Ascending aorta (tissue), 2 donors: ENCODE results near the gene HMG20A. TPM values are rescaled to one million over a fixed set of nuclear protein-coding genes. Genes with fewer than 3 reads are reported as not detected.
A peak's percentile ranks its signal among the peaks of the same experiment; 100 is the strongest.

ENCODE experiments used
- DNase-seq, 2 donors: peaks; one replicate each; pipeline ENCODE4 v3.0.0-alpha.2; 2019; ENCODE audit warnings: low spot score in 2 of 2
- H3K27ac ChIP-seq, 2 donors: fragments of 200-600 bp; sonication (generic); one replicate each; pipeline ENCODE4 v1.5.1; 2016 to 2017; ENCODE audit warnings: mild to moderate bottlenecking in 1 of 2
- H3K27me3 ChIP-seq: fragments of 200-600 bp; sonication (generic); one replicate; pipeline ENCODE4 v1.5.1; 2017
- H3K36me3 ChIP-seq, 2 donors: fragments of 200-600 bp; sonication (generic); one replicate each; pipeline ENCODE4 v1.5.1; 2016
- H3K4me1 ChIP-seq, 2 donors: fragments of 200-600 bp; sonication (generic); one replicate each; pipeline ENCODE4 v1.5.1; 2016 to 2017; ENCODE audit warnings: mild to moderate bottlenecking in 1 of 2
- H3K4me3 ChIP-seq, 2 donors: fragments of 200-600 bp; sonication (generic); one replicate each; pipeline ENCODE4 v1.5.1; 2016 to 2017; ENCODE audit warnings: mild to moderate bottlenecking in 1 of 2
- H3K9me3 ChIP-seq, 2 donors: fragments of 200-600 bp; sonication (generic); one replicate each; pipeline ENCODE4 v1.5.1; 2016
- intact Hi-C: fragments of 100-400 bp; cut with DNase I; formaldehyde crosslinking; loops from one replicate; pipeline ENCODE4 v1.15.1; 2023
- total RNA-seq: library from RNA; depleted of rRNA; stranded (reverse); fragments of >200 nt; gene quantifications from one replicate; pipeline ENCODE4 v1.1.0, GENCODE V29; 2016
- TF ChIP-seq, protein P1 (sequence below), 3 experiments: fragments of 200-600 bp in 2 of 3; fragments of 450-650 bp in 1 of 3; sonication (generic) in 2 of 3; IDR thresholded peaks; one replicate each; pipeline ENCODE4 v1.5.1; 2016 to 2019; ENCODE audit warnings: antibody characterized with exemption in 3 of 3, mild to moderate bottlenecking in 1 of 3, moderate library complexity in 1 of 3

The HMG20A gene
- total RNA-seq, 1 donor from 2014 or later, result 17.7 TPM

DNA sequence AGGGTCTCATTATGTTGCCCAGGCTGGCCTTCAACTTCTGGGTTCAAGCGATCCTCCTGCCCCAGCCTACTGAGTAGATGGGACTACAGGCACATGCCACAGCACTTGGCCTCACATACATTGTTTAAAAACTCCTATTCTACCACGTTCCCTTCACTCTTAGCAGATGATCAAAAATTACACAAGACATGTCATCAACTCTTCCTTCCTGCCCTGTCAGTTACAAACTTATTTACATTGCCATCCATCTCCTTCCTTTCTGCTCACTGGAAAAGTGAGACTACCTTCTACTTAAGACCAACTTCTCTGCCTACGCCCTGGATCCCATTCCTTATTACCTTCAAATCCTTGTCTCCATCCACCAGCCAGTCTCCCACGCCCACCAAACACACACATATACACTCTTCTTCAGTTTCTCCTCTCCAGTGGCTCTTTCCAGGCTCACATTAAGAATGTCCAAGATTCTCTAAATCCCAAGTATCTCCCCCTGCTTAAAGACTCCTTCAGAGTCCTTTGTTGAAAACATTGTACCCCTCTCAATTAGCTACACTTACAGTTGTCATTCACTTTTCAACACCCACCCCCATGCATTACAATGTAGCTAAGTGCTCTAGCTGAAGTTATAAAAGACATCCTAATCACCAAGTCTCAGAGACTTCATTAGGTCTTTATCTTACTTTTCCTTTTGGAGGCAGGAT, 5.1 kb upstream of the HMG20A start:
- peaks cover 0 to 15% of the 10 kb centered on the region in 2 donors for H3K4me1 ChIP-seq
- H3K27me3 ChIP-seq, result no peaks in the 10 kb centered on the region
- DNase-seq, result no peak
- H3K9me3 ChIP-seq, result no peaks in the 10 kb centered on the region
- no peak overlapping the region for H3K4me3 ChIP-seq
- no peaks in the 10 kb centered on the region for H3K36me3 ChIP-seq
- intact Hi-C loops, result loop anchor here (10.0 kb wide), 1 partner anchor 659 kb away; the partner anchor contains the start of gene TBC1D2B
- TF ChIP-seq, protein P1, sequence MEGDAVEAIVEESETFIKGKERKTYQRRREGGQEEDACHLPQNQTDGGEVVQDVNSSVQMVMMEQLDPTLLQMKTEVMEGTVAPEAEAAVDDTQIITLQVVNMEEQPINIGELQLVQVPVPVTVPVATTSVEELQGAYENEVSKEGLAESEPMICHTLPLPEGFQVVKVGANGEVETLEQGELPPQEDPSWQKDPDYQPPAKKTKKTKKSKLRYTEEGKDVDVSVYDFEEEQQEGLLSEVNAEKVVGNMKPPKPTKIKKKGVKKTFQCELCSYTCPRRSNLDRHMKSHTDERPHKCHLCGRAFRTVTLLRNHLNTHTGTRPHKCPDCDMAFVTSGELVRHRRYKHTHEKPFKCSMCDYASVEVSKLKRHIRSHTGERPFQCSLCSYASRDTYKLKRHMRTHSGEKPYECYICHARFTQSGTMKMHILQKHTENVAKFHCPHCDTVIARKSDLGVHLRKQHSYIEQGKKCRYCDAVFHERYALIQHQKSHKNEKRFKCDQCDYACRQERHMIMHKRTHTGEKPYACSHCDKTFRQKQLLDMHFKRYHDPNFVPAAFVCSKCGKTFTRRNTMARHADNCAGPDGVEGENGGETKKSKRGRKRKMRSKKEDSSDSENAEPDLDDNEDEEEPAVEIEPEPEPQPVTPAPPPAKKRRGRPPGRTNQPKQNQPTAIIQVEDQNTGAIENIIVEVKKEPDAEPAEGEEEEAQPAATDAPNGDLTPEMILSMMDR (IDR thresholded peaks at IDR 0.05), result no peak
- no peak overlapping the region for H3K27ac ChIP-seq

DNA sequence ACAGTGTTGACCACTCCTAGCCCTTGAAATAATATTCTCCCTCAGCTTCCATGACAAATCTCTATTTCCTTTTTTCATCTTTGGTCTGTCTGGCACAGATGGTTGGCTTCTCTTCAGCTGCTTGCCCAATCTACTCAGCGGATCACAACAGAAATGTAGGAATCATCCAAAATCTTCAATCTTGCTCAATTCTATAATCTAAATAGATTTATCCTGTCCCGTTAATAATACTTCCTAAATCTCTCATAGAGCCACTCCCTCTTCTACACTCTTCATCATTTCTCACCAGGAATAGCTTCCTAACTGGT, 4.6 kb upstream of the HMG20A start:
- Histone ChIP-seq H3K36me3 (no peaks in the 10 kb centered on the region), H3K4me3 (no peak overlapping the region), H3K9me3 (no peaks in the 10 kb centered on the region), H3K27me3 (no peaks in the 10 kb centered on the region), H3K4me1 (peaks cover 0 to 15% of the 10 kb centered on the region in 2 donors), H3K27ac (no peak overlapping the region)
- no peak for DNase-seq
- TF ChIP-seq, protein P1 (IDR thresholded peaks at IDR 0.05), result no peak
- intact Hi-C loops, result loop anchor here (10.0 kb wide), 1 partner anchor 659 kb away; the partner anchor contains the start of gene TBC1D2B

DNA sequence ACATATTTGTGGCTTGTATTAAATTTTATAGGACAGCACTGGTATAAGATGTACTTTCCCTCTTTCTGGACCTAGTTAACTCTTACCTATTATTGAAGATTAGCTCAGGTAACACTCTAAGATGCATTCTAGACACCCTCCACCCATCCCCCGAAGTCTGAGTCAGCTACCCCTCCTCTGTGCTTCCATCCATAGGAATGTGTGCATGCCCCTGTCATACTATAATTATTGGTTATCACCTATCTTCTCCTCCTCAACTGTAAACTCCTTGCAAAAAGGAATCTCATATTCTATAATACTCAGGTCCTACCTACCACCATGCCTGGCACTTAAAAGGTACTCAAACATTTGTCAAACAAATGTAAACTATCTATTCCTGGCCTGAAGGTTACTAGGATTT, 3.7 kb upstream of the HMG20A start:
- Histone ChIP-seq H3K9me3 (no peaks in the 10 kb centered on the region), H3K4me3 (no peak overlapping the region), H3K27ac (no peak overlapping the region), H3K4me1 (peaks cover 0 to 20% of the 10 kb centered on the region in 2 donors), H3K36me3 (no peaks in the 10 kb centered on the region), H3K27me3 (no peaks in the 10 kb centered on the region)
- TF ChIP-seq, protein P1 (IDR thresholded peaks at IDR 0.05), result no peak
- intact Hi-C loops, result loop anchor here (10.0 kb wide), 1 partner anchor 658 kb away; the partner anchor contains the start of gene TBC1D2B
- DNase-seq, result no peak

DNA sequence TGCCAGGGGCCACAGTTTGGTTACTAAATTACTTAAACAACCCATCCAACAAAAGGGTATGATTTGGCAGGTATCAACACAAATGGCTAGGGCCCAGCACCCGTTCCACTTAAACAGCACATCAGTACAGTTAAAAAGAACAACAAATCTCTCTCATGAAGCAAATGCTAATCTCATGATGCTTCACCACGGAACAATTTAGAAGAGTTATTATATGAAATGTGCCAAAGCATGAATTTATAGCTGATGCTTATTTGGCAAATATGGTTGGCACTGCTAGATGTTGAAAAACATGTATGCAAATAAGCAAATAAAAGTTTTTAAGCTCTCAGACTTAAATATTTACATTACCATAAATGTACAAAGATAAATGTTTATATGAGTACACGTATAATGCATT, 3.1 kb upstream of the HMG20A start:
- DNase-seq, result no peak
- H3K4me1 ChIP-seq, result peaks cover 0 to 20% of the 10 kb centered on the region in 2 donors
- H3K27me3 ChIP-seq, result no peaks in the 10 kb centered on the region
- H3K36me3 ChIP-seq, result no peaks in the 10 kb centered on the region
- no peak overlapping the region for H3K27ac ChIP-seq
- no peaks in the 10 kb centered on the region for H3K9me3 ChIP-seq
- intact Hi-C loops, result loop anchor here (2.0 to 10.0 kb wide), 2 partner anchors 79 to 657 kb away; partner anchors contain the start of gene TBC1D2B
- H3K4me3 ChIP-seq, result peak overlapping the region in 1 of 2 donors; percentile 76
- TF ChIP-seq, protein P1 (IDR thresholded peaks at IDR 0.05), result no peak

DNA sequence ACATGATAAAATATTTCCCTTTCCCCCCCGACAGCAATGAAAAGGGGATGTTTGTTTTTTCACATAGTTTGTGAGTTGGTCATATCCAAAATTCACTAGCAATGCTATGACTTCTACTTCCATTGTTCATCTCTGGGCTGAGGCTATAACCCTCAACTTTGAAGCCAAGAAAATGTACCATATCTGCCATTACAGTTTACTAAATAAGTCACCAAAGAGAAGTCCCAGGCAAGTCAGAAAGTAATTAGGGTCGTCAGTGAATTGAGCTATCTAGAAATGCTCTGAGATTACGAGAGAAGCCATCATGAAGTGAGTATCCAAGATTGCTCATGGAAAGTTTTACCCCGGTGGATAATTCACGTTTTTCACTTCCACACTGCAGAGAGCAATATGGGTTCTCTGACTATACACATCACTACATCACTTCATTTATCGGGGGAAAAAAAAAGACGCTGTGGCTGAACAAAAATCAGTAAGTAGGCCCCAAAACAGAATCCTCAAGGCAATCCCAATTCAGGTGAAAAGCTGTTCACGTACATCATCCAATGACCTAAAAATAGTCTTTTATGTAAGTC, 2.2 kb upstream of the HMG20A start:
- TF ChIP-seq, protein P1 (IDR thresholded peaks at IDR 0.05), result no peak
- DNase-seq, result no peak
- Histone ChIP-seq H3K27me3 (no peaks in the 10 kb centered on the region), H3K36me3 (no peaks in the 10 kb centered on the region), H3K4me3 (peak overlapping the region; percentile 76 to 99), H3K27ac (peak overlapping the region; percentile 91 to 97), H3K9me3 (no peaks in the 10 kb centered on the region), H3K4me1 (peaks cover 0 to 20% of the 10 kb centered on the region in 2 donors)
- intact Hi-C loops, result loop anchor here (2.0 to 10.0 kb wide), 2 partner anchors 78 to 656 kb away; partner anchors contain the start of gene TBC1D2B
